Tibial artery (tissue), 4 donors: ENCODE results near the gene LHFPL2.

Source experiments
- DNase-seq, 2 donors: peaks; one replicate each; pipeline ENCODE4 v3.0.0-alpha.2; 2019
- H3K27ac ChIP-seq, 2 donors: fragments of 200-600 bp; sonication (generic) in 1 of 2; 1 replicate in 1 of 2; 2 replicates in 1 of 2; pipeline ENCODE4 v1.5.1; 2018 to 2019; ENCODE audit warnings: mild to moderate bottlenecking in 1 of 2
- H3K27me3 ChIP-seq, 2 donors: fragments of 200-600 bp; sonication (generic) in 1 of 2; one replicate each; pipeline versions ENCODE4 v1.5.1 to v1.6.0; 2016 to 2019
- H3K36me3 ChIP-seq, 3 donors: fragments of 200-600 bp; sonication (generic) in 2 of 3; one replicate each; pipeline ENCODE4 v1.5.1; 2016 to 2019; ENCODE audit warnings: mild to moderate bottlenecking in 2 of 3
- H3K4me1 ChIP-seq, 4 donors: fragments of 200-600 bp; sonication (generic) in 2 of 4; 1 replicate in 3 of 4; 2 replicates in 1 of 4; pipeline ENCODE4 v1.5.1; 2016 to 2019
- H3K4me3 ChIP-seq, 2 donors: fragments of 200-600 bp; sonication (generic) in 1 of 2; 1 replicate in 1 of 2; 2 replicates in 1 of 2; pipeline ENCODE4 v1.5.1; 2018 to 2019; ENCODE audit warnings: mild to moderate bottlenecking in 2 of 2
- H3K9me3 ChIP-seq, 3 donors: fragments of 200-600 bp; sonication (generic) in 1 of 3; one replicate each; pipeline ENCODE4 v1.5.1; 2016 to 2019
- CTCF ChIP-seq, 2 experiments: fragments of 200-600 bp in 1 of 2; fragments of 450-650 bp in 1 of 2; IDR thresholded peaks; one replicate each; pipeline ENCODE4 v1.5.1; 2017 to 2019; ENCODE audit warnings: antibody characterized with exemption in 2 of 2, mild to moderate bottlenecking in 1 of 2, moderate library complexity in 1 of 2
- intact Hi-C: fragments of 100-400 bp; cut with DNase I; formaldehyde crosslinking; loops from one replicate; pipeline ENCODE4 v1.15.0; 2023; ENCODE audit warnings: low total_unique reads

LHFPL2 gene

DNA sequence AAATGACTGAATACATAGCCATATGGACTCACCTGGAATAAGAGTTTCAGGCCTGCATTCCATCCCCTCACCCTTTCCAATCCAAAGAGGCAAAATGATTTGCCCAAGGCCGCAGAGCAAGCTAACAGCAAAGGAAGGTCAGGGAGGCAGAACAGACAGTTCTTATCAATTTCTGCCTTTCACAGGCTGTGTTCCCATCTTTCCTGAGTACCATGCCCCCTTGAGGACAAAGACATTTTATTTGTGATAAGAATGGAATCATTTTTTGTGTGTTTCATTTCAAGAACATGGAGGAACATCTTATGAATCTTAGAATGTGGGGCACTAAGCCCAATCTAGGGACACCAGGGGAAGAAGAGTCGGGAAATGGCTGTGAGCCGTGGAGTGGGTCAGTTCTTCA is 13.9 kb downstream of the LHFPL2 start:
- no peak overlapping the region for H3K27ac ChIP-seq
- TF ChIP-seq CTCF (IDR thresholded peaks at IDR 0.05) = no peak
- intact Hi-C loops = no loop called here
- peaks cover 14 to 37% (median 25%) of the 10 kb centered on the region in 3 donors for H3K36me3 ChIP-seq
- DNase-seq = no peak
- H3K4me1 ChIP-seq = peaks cover 0 to 63% (median 46%) of the 10 kb centered on the region in 4 donors
- H3K4me3 ChIP-seq = no peak overlapping the region
- no peaks in the 10 kb centered on the region for H3K9me3 ChIP-seq
- H3K27me3 ChIP-seq = no peaks in the 10 kb centered on the region

DNA sequence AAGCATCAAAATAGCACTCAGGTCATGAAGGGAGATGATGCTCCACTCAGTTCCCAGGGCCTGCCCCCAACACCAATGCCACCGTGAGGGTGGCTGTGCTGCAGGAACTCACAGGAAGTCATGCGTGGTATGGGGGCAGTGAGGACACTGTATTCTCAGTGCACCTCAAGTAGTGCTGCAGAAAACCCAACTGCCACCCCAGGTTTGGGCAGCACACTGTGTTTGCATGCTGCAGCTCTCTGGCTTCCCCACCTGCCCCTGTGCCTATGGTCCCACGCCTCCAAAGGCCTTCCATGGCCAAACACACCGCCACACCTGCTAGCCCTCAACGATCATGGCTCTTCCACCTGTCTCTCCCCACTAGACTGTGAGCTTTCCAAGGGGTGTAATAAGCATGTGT is 14.3 kb downstream of the LHFPL2 start:
- DNase-seq = no peak
- Histone ChIP-seq H3K4me3 (no peak overlapping the region), H3K9me3 (no peaks in the 10 kb centered on the region), H3K27me3 (no peaks in the 10 kb centered on the region), H3K4me1 (peaks cover 0 to 63% (median 42%) of the 10 kb centered on the region in 4 donors), H3K27ac (no peak overlapping the region), H3K36me3 (peaks cover 14 to 37% (median 25%) of the 10 kb centered on the region in 3 donors)
- intact Hi-C loops = no loop called here
- TF ChIP-seq CTCF (IDR thresholded peaks at IDR 0.05) = no peak

DNA sequence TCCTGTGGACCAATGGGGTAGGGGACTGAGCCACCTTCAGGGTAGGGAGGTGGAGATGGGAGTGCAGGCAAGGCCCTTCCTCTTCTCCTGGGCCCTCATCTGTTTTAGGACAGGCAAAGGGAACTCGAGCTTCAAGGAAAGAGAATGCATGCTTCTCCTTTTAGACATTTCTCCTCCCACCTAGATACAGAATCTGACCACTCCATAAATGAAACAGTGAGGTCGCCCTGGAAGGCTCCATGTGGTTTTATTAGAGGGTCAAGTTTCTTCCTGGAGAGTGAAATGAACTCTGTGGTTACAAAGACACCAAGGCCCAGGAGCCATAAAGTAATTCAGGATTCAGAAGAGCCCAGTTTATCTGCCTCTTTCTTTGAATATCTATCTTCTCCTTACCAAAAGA is 14.9 kb downstream of the LHFPL2 start:
- H3K27ac ChIP-seq = no peak overlapping the region
- intact Hi-C loops = no loop called here

DNA sequence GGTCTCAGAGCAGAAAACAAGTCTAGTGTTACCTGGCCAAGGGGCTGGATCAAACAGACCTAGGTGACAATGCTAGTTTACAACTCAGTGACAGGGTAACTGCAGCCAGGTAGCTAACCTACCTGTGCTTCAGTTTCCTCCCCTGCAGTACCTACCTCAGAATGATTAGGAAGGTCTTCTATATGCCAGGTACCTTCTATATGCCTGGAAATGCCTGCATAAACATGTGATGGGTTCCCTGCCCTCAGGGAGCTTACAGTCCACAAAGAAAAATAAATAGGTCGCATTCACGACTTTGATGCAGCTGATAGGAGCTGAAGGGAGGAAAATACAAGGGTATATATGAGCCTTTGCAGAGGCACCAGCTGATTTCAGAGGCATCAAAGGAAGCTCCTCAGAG is 16.1 kb downstream of the LHFPL2 start:
- intact Hi-C loops = no loop called here
- H3K36me3 ChIP-seq = peaks cover 14 to 37% (median 25%) of the 10 kb centered on the region in 3 donors
- no peak for DNase-seq
- H3K27me3 ChIP-seq = no peaks in the 10 kb centered on the region
- H3K4me1 ChIP-seq = peaks cover 0 to 63% (median 38%) of the 10 kb centered on the region in 4 donors
- H3K9me3 ChIP-seq = no peaks in the 10 kb centered on the region
- H3K4me3 ChIP-seq = no peak overlapping the region
- no peak for TF ChIP-seq CTCF (IDR thresholded peaks at IDR 0.05)
- no peak overlapping the region for H3K27ac ChIP-seq

More for the DNA sequence above, 14.9 kb downstream of the LHFPL2 start:
- TF ChIP-seq CTCF (IDR thresholded peaks at IDR 0.05) = no peak
- Histone ChIP-seq H3K9me3 (no peaks in the 10 kb centered on the region), H3K36me3 (peaks cover 14 to 37% (median 25%) of the 10 kb centered on the region in 3 donors), H3K4me3 (no peak overlapping the region), H3K4me1 (peaks cover 0 to 63% (median 38%) of the 10 kb centered on the region in 4 donors), H3K27me3 (no peaks in the 10 kb centered on the region)
- no peak for DNase-seq

GRCh38 chr5:78631931-78632330 is 16.6 kb downstream of the LHFPL2 start:
- H3K9me3 ChIP-seq = no peaks in the 10 kb centered on the region
- peaks cover 14 to 37% (median 25%) of the 10 kb centered on the region in 3 donors for H3K36me3 ChIP-seq
- no peak overlapping the region for H3K27ac ChIP-seq
- intact Hi-C loops = no loop called here
- no peaks in the 10 kb centered on the region for H3K27me3 ChIP-seq
- peaks cover 0 to 64% (median 39%) of the 10 kb centered on the region in 4 donors for H3K4me1 ChIP-seq
- H3K4me3 ChIP-seq = no peak overlapping the region
- no peak for DNase-seq
- no peak for TF ChIP-seq CTCF (IDR thresholded peaks at IDR 0.05)

DNA sequence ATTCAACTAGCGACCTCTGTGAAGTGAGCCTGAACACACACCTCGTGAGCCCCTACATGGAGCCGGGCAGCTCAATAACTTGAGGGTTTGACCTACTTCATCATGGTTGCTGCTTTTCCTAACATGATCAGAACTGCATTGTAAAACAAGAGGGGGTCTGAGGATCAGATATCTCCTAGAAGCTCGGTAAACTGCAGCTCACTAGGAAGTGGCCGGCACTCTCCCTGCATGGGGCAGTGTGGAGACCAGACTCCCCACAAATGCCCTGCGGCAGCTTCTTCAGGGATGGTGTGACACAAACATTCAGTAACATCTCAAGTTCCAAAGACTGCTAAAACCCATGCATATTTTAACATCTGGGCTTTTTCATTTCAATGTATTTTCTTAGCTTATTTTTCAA is 18.5 kb downstream of the LHFPL2 start:
- Histone ChIP-seq H3K36me3 (peaks cover 14 to 37% (median 25%) of the 10 kb centered on the region in 3 donors), H3K27ac (no peak overlapping the region), H3K9me3 (no peaks in the 10 kb centered on the region), H3K4me3 (no peak overlapping the region), H3K27me3 (no peaks in the 10 kb centered on the region), H3K4me1 (peaks cover 0 to 61% (median 33%) of the 10 kb centered on the region in 4 donors)
- DNase-seq = no peak
- intact Hi-C loops = no loop called here
- TF ChIP-seq CTCF (IDR thresholded peaks at IDR 0.05) = no peak
